GM10266 (cell line): Measurements from ENCODE around the gene DEPDC4.
"Not testable (repeated sequence)": the region's sequence is repeated elsewhere in the genome, so short reads cannot be mapped to it uniquely, and the experiment has no call there.

ENCODE experiments used
- DNase-seq: peaks from one replicate; pipeline ENCODE4 v3.0.0; 2012; ENCODE audit errors: extremely low spot score
- CTCF ChIP-seq: IDR thresholded peaks from 2 replicates; pipeline ENCODE4 v1.5.1; 2012; ENCODE audit warnings: mild to moderate bottlenecking, low read depth; ENCODE audit not compliant: control insufficient read depth, insufficient read depth; ENCODE audit errors: missing control alignments

The DEPDC4 gene

GRCh38 chr12:100239589-100239988, 27.3 kb downstream of the DEPDC4 start:
- no peak for TF ChIP-seq CTCF
- no peak for DNase-seq

GRCh38 chr12:100238801-100239200, 28.1 kb downstream of the DEPDC4 start:
- DNase-seq: no peak
- no peak for TF ChIP-seq CTCF

GRCh38 chr12:100234591-100235304, 32.1 kb downstream of the DEPDC4 start:
- DNase-seq: peak; percentile 19
- TF ChIP-seq CTCF: peak; percentile 74

- DNase-seq: no peak
Measured at GRCh38 chr12:100234166-100234565, 32.7 kb downstream of the DEPDC4 start.

GRCh38 chr12:100231873-100232272, 35.0 kb downstream of the DEPDC4 start:
- DNase-seq: not testable (repeated sequence)

More at GRCh38 chr12:100234166-100234565, 32.7 kb downstream of the DEPDC4 start:
- TF ChIP-seq CTCF: no peak

- TF ChIP-seq CTCF: no peak
- no peak for DNase-seq
Measured at GRCh38 chr12:100229876-100230275, 37.0 kb downstream of the DEPDC4 start.

GRCh38 chr12:100229036-100229635, 37.7 kb downstream of the DEPDC4 start:
- no peak for TF ChIP-seq CTCF
- no peak for DNase-seq
